ENCODE results near the gene BCAN. TPM values are rescaled to one million over a fixed set of nuclear protein-coding genes. Genes with fewer than 3 reads are reported as not detected.

Gene BCAN
- total RNA-seq, 3 donors from 2014 or later (not counting 1 experiment from before 2014, with no cell fraction given) = 0.18 to 0.25 (median 0.19) TPM

- ATAC-seq (no peak), DNase-seq (no peak)
- TF ChIP-seq CTCF (IDR thresholded peaks at IDR 0.05) = no peak
- no peak overlapping the region for H3K4me3 Mint-ChIP-seq
- H3K27me3 Mint-ChIP-seq (ENCODE audit: low read depth in 2 of 2) = peaks cover 29 to 31% of the 10 kb centered on the region in 2 donors
- Histone ChIP-seq H3K27me3 (ENCODE audit: control insufficient read depth, insufficient read depth, low read length) (no peaks in the 10 kb centered on the region), H3K9me3 (ENCODE audit: control insufficient read depth, insufficient read depth, low read length) (no peaks in the 10 kb centered on the region), H3K36me3 (ENCODE audit: control insufficient read depth, insufficient read depth, low read length) (no peaks in the 10 kb centered on the region), H3K4me1 (ENCODE audit: control insufficient read depth, insufficient read depth, low read length) (peaks cover 16% of the 10 kb centered on the region), H3K27ac (ENCODE audit: low read length) (no peak overlapping the region), H3K4me3 (ENCODE audit: low read length) (no peak overlapping the region)
- no peaks in the 10 kb centered on the region for H3K36me3 Mint-ChIP-seq
- no peaks in the 10 kb centered on the region for H3K9me3 Mint-ChIP-seq
- intact Hi-C loops (cut with micrococcal nuclease) = no loop called here
- H3K4me1 Mint-ChIP-seq = no peaks in the 10 kb centered on the region
- WGBS (ENCODE audit: insufficient coverage) = 87% methylated on average over 17 of the region's 17 CpGs
- H3K27ac Mint-ChIP-seq = no peak overlapping the region
These were observed 27.1 kb downstream of the BCAN start for GRCh38 chr1:156668801-156669637.

DNA sequence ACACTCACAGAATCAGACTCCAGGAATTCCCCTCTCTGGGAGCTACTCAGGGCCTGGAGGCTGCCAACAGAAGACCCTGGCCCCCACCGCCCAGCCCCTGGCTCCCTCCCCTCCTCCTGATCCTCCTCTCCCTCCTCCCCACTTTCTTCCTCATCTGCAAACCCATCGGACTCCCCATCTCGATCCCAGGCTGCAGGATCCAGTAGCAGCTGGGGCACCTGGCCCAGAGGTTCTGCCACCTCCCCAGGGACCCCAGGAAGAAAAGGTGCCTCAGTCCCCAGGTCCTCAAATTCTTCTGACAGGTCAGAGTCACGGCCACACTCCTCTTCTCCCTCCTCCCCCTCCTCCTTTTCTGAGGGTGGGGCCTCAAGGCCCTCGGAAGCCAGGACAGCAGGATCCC lies 27.9 kb downstream of the BCAN start:
- Mint-ChIP-seq H3K36me3 (no peaks in the 10 kb centered on the region), H3K9me3 (no peaks in the 10 kb centered on the region), H3K4me3 (no peak overlapping the region), H3K27me3 (ENCODE audit: low read depth in 2 of 2) (peaks cover 33 to 36% of the 10 kb centered on the region in 2 donors), H3K4me1 (no peaks in the 10 kb centered on the region), H3K27ac (no peak overlapping the region)
- 72% methylated on average over 5 of the region's 5 CpGs for WGBS (ENCODE audit: insufficient coverage)
- H3K4me1 ChIP-seq (ENCODE audit: control insufficient read depth, insufficient read depth, low read length) = peaks cover 10% of the 10 kb centered on the region
- H3K4me3 ChIP-seq (ENCODE audit: low read length) = no peak overlapping the region
- H3K27ac ChIP-seq (ENCODE audit: low read length) = no peak overlapping the region
- DNase-seq (no peak), ATAC-seq (no peak)
- H3K36me3 ChIP-seq (ENCODE audit: control insufficient read depth, insufficient read depth, low read length) = no peaks in the 10 kb centered on the region
- no peaks in the 10 kb centered on the region for H3K9me3 ChIP-seq (ENCODE audit: control insufficient read depth, insufficient read depth, low read length)
- intact Hi-C loops (cut with micrococcal nuclease) = no loop called here
- TF ChIP-seq CTCF (IDR thresholded peaks at IDR 0.05) = no peak
- H3K27me3 ChIP-seq (ENCODE audit: control insufficient read depth, insufficient read depth, low read length) = no peaks in the 10 kb centered on the region

GRCh38 chr1:156670359-156670758 lies 28.4 kb downstream of the BCAN start:
- H3K4me3 ChIP-seq (ENCODE audit: low read length) = no peak overlapping the region
- Mint-ChIP-seq H3K9me3 (no peaks in the 10 kb centered on the region), H3K27ac (no peak overlapping the region), H3K36me3 (no peaks in the 10 kb centered on the region), H3K4me3 (no peak overlapping the region), H3K4me1 (no peaks in the 10 kb centered on the region), H3K27me3 (ENCODE audit: low read depth in 2 of 2) (peaks cover 33 to 36% of the 10 kb centered on the region in 2 donors)
- DNase-seq (no peak), ATAC-seq (no peak)
- H3K27me3 ChIP-seq (ENCODE audit: control insufficient read depth, insufficient read depth, low read length) = no peaks in the 10 kb centered on the region
- H3K4me1 ChIP-seq (ENCODE audit: control insufficient read depth, insufficient read depth, low read length) = peaks cover 5% of the 10 kb centered on the region
- TF ChIP-seq CTCF (IDR thresholded peaks at IDR 0.05) = no peak
- 77% methylated on average over 6 of the region's 6 CpGs for WGBS (ENCODE audit: insufficient coverage)
- H3K36me3 ChIP-seq (ENCODE audit: control insufficient read depth, insufficient read depth, low read length) = no peaks in the 10 kb centered on the region
- intact Hi-C loops (cut with micrococcal nuclease) = no loop called here
- H3K9me3 ChIP-seq (ENCODE audit: control insufficient read depth, insufficient read depth, low read length) = no peaks in the 10 kb centered on the region
- H3K27ac ChIP-seq (ENCODE audit: low read length) = no peak overlapping the region

All from natural killer cell (primary cell).